GM10266 (cell line): ENCODE measurements around the gene RASA3.

Experiments used
- DNase-seq: peaks from one replicate; pipeline ENCODE4 v3.0.0; 2012; ENCODE audit errors: extremely low spot score
- TF ChIP-seq, protein P1 (sequence below): IDR thresholded peaks from 2 replicates; pipeline ENCODE4 v1.5.1; 2012; ENCODE audit warnings: mild to moderate bottlenecking, low read depth; ENCODE audit not compliant: control insufficient read depth, insufficient read depth; ENCODE audit errors: missing control alignments

Gene RASA3

DNA sequence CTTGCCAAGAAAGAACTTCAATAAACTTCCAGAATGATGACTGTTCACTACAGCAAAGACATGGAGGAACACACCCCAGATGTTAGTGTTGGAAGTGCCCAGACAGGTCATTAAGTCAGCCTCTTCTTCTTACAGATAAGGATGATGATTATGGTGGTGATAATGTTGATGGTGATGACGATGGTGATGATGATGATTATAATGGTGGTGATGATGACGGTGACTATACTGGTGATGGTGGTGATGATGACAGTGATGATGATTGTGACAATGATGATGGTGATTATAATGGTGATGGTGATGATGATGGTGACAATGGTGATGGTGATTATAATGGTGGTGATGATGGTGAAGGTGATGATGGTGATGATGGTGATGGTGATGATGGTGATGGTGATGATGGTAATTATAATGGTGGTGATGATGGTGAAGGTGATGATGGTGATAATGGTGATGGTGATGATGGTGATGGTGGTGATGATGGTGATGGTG is 167.0 kb downstream of the RASA3 start:
- DNase-seq: no peak
- TF ChIP-seq, protein P1, sequence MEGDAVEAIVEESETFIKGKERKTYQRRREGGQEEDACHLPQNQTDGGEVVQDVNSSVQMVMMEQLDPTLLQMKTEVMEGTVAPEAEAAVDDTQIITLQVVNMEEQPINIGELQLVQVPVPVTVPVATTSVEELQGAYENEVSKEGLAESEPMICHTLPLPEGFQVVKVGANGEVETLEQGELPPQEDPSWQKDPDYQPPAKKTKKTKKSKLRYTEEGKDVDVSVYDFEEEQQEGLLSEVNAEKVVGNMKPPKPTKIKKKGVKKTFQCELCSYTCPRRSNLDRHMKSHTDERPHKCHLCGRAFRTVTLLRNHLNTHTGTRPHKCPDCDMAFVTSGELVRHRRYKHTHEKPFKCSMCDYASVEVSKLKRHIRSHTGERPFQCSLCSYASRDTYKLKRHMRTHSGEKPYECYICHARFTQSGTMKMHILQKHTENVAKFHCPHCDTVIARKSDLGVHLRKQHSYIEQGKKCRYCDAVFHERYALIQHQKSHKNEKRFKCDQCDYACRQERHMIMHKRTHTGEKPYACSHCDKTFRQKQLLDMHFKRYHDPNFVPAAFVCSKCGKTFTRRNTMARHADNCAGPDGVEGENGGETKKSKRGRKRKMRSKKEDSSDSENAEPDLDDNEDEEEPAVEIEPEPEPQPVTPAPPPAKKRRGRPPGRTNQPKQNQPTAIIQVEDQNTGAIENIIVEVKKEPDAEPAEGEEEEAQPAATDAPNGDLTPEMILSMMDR: no peak

DNA sequence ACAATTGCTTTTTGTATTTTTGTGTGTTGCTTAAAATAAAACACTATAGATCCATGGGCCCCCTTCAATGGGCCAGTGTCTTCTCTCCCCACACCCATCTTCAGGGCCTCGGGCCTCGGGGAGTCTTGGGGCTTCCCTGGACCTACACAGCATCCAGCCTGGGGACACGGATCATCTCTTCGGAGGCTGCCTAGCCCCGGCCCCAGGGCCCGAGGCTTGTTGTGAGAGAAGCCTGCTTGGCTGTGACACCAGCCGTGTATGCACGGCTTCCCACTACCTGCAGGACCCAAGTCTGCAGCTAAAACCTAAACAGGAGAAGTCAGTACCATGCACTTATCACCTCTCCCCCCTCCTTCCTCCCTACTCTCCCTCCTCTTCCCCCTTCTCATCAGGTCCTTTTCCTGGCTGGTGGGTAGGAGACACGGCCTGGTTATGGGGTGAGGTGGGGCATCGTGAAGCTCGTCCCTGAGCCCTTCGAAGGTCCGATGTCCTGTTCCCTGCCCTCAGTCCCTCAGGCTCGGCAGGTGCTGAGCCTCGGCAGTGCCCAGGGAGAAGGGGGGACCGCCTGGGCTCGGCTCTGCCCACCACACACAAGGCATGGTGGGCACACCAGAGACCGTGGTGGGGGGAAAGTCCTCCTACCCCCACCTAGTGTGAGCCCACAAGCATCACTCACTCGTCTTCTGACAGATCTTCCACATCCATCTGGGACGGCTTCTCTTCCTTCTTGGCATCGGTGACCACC is 168.0 kb downstream of the RASA3 start:
- no peak for DNase-seq
- TF ChIP-seq, protein P1: no peak

DNA sequence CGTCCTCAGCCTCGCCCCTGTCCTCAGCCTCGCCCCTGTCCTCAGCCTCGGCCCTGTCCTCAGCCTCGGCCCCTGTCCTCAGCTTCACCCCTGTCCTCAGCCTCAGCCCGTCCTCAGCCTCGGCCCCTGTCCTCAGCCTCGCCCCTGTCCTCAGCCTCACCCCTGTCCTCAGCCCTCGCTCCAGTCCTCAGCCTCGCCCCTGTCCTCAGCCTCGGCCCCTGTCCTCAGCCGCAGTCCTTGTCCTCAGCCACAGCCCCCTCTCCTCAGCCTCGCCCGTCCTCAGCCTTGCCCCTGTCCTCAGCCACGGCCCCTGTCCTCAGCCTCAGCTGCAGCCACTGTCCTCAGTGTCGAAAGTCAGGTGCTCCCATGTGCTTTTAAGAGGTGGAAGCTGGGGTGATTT is 169.0 kb downstream of the RASA3 start:
- TF ChIP-seq, protein P1: no peak
- DNase-seq: no peak

DNA sequence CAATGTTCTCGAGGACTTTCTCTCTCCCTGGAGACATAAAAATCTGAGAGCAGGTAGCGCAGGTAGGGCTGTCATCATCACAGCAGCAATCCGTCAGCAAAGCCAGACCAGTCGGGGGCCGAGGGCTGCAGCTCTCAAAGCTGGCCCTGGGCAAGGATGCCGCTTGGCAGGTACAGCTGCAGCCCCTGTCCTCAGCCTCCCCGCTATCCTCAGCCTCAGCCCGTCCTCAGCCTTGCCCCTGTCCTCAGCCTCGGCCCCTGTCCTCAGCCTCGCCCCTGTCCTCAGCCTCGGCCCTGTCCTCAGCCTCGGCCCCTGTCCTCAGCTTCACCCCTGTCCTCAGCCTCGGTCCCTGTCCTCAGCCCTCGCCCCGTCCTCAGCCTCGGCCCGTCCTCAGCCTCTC is 169.4 kb downstream of the RASA3 start:
- TF ChIP-seq, protein P1: no peak
- DNase-seq: no peak

DNA sequence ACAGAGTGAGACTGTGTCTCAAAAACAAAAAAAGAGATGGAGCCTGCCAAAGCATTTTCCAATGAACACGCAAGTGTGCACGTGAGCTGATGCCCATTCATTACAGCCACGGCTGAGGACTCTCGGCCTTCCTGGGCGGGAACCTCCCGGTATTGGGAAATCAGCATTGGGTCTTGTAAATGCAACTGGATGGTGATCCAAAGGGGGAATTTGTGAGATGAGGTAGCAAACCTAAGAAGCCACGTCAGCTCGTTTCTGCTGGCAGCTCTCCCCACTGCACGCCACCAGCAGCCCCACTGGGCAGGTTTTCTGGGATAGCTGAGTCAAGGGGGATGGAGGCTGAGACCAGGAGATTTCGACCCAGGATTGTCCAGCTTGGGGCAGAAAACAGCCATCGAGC is 170.0 kb downstream of the RASA3 start:
- TF ChIP-seq, protein P1: no peak
- no peak for DNase-seq

DNA sequence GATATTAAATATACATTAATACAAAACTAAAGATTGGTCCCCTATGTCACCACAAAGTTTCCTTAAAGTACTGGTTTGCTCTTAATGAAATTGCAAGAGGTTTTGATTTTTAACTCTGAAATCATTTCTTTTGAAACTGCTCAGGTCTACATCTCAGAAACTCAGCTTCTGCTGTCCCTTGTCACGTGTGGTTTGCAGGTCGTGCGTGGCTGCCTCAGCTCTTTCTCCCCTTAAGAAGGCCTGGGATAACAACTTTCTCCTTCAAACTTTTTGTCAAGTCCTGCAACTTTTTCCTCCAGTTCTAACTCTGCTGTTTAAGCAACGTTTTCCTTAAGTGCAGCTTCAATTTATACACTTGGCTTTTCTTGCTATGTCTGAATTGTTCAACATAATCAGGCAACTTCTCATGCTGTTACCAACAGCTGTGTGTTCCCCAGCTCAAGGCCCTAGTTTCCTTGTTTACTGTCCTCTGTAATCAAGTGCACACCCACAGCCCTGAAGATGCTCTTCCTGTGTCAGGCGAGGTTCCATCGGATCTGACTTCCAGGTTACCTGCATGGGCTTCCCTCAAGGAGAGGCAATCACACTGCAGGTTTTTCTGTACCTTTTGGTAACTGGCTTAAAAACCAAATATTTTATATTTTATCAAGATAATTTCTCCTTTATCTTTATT is 172.0 kb downstream of the RASA3 start:
- TF ChIP-seq, protein P1: no peak
- DNase-seq: no peak

DNA sequence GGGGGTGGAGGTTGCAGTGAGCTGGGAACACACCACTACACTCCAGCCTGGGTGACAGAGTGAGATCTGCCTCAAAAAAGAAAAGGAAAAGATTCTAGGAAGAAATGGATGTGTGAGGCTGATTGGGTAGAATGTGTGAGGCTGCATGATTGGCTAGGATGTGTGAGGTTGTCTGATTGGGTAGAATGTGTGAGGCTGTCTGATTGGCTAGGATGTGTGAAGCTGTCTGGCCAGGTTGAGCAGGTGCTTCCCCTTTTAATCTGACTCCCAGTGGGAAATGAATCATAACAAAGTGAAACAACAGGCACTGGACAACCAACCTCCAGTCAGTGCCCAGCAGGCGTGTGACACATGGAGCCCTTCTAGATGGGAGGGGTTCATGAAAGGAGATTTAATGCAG is 173.2 kb downstream of the RASA3 start:
- DNase-seq: no peak
- TF ChIP-seq, protein P1: no peak
